Aorta (tissue), 4 donors: ENCODE measurements around the gene XPOT. TPM values are rescaled to one million over a fixed set of nuclear protein-coding genes. Genes with fewer than 3 reads are reported as not detected.

Experiments used
- polyA plus RNA-seq, 2 donors: library from polyadenylated mRNA; stranded (reverse); fragments of 200-250 nt; gene quantifications; one replicate each; pipeline ENCODE4 v1.2.3, GENCODE V29; 2013
- total RNA-seq, 2 donors: library from RNA; stranded (reverse); fragmentation: NEBNext Ultra II Directional; extraction: Animal tissue kit (Norgen Biotek cat#: 25700); gene quantifications; one replicate each; pipeline ENCODE4 v1.2.1, GENCODE V29; 2021
- donor health status: healthy with polysubstance abuse.
- donor health status: Bipolar disorder and iron deficiency.
- donor health status: DM: no; HTN: no; CAD: no.
- donor health status: DM: yes; HTN: yes; CAD: no.

Gene XPOT
- total and polyA plus RNA-seq, 4 donors = 18.2 to 53.9 (median 36.3) TPM

Other genes with a start within 250 kb of the XPOT start
- 1 to 10 TPM; 5.6 to 6.2 TPM for gene KICS2, start 182.1 kb upstream of the XPOT start, total RNA-seq
- 1 to 10 TPM; 2.0 to 2.2 TPM for gene KICS2, start 182.1 kb upstream of the XPOT start, polyA plus RNA-seq
- gene C12orf56, start 13.6 kb upstream of the XPOT start, total RNA-seq = not detected
- under 1 TPM in 1 of 2 donors, not detected in 1; 0.25 TPM for gene C12orf56, start 13.6 kb upstream of the XPOT start, polyA plus RNA-seq
- gene TBK1, start 47.7 kb downstream of the XPOT start, total RNA-seq = 10 to 100 TPM; 25.9 to 32.8 TPM
- gene TBK1, start 47.7 kb downstream of the XPOT start, polyA plus RNA-seq = 10 to 100 TPM; 10.9 to 19.1 TPM
- 100 to 1,000 TPM; 197 to 418 TPM for gene RASSF3, start 206.1 kb downstream of the XPOT start, total RNA-seq
- 100 to 1,000 TPM in 1 of 2 donors, 10 to 100 TPM in 1; 85.1 to 445 TPM for gene RASSF3, start 206.1 kb downstream of the XPOT start, polyA plus RNA-seq